ENCODE results near the gene C8G. TPM values are rescaled to one million over a fixed set of nuclear protein-coding genes. Genes with fewer than 3 reads are reported as not detected.

Gene C8G
- total RNA-seq, 2 donors from 2014 or later, result not detected

DNA sequence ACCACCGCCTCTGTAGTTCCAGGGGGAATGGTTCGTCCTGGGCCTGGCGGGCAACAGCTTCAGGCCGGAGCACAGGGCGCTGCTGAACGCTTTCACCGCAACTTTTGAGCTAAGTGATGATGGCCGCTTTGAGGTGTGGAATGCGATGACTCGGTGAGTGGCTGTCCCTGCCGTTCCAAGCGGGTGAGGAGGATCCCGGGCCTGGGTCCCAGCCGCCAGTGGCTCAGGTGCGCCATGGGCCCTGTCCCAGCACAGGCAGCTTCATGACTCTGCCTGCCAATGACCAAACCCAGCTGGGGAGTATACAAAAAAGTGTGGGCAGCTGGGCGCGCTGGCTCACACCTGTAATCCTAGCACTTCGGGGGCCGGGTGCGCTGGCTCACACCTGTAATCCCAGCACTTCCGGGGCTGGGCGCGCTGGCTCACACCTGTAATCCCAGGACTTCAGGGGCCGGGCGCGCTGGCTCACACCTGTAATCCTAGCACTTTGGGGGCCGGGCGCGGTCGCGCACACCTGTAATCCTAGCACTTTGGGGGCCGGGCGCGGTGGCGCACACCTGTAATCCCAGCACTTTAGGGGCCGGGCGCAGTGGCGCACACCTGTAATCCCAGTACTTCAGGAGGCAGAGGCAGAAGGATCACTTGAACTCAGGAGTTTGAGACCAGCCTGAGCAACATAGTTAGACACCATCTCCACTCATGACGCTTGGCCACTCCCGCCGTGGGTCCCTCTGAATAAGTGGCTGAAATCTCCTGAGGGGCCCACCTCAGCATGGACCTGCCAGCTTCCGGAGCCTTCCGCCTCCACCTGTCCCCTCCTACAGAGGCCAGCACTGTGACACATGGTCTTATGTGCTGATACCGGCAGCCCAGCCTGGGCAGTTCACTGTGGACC, 8.1 kb downstream of the C8G start:
- no peaks in the 10 kb centered on the region for H3K27me3 ChIP-seq (replicated peaks; ENCODE audit: insufficient read depth)
- 90% methylated on average over 36 of the region's 44 CpGs for WGBS
- no peak for DNase-seq (ENCODE audit: low spot score)
- H3K4me3 ChIP-seq, result no peak overlapping the region
- H3K9me3 ChIP-seq, result no peaks in the 10 kb centered on the region
- H3K4me1 ChIP-seq (replicated peaks), result no peaks in the 10 kb centered on the region
- H3K36me3 ChIP-seq, result no peaks in the 10 kb centered on the region
- no peak overlapping the region for H3K27ac ChIP-seq
- TF ChIP-seq POLR2A (IDR thresholded peaks at IDR 0.05), result no peak
- TF ChIP-seq POLR2AphosphoS5 (IDR thresholded peaks at IDR 0.05), result no peak
- TF ChIP-seq, protein P1, sequence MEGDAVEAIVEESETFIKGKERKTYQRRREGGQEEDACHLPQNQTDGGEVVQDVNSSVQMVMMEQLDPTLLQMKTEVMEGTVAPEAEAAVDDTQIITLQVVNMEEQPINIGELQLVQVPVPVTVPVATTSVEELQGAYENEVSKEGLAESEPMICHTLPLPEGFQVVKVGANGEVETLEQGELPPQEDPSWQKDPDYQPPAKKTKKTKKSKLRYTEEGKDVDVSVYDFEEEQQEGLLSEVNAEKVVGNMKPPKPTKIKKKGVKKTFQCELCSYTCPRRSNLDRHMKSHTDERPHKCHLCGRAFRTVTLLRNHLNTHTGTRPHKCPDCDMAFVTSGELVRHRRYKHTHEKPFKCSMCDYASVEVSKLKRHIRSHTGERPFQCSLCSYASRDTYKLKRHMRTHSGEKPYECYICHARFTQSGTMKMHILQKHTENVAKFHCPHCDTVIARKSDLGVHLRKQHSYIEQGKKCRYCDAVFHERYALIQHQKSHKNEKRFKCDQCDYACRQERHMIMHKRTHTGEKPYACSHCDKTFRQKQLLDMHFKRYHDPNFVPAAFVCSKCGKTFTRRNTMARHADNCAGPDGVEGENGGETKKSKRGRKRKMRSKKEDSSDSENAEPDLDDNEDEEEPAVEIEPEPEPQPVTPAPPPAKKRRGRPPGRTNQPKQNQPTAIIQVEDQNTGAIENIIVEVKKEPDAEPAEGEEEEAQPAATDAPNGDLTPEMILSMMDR (IDR thresholded peaks at IDR 0.05), result no peak
- intact Hi-C loops (cut with DNase I), result loop anchor here (5.0 kb wide), 1 partner anchor 79 kb away; the partner anchor contains the start of gene FUT7

DNA sequence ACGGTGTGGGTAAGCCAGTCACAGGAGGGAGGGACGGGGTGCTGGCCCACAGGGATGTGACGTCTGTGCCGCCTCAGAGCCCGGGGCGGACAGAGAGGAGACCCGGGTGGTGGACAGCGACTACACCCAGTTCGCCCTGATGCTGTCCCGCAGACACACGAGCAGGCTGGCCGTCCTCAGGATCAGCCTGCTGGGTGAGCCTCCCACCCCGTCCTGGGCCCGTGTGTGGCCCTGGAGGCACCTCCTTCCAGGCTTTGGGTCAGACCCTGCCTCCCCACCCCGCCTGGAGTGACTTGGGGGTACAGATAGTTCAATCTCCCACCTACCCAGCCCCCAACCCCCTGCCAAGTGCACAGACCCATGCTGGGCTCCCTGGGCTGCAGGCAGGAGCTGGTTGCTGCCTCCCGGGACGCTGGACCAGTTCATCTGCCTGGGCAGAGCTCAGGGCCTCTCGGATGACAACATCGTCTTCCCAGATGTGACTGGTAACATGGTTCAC, 8.8 kb downstream of the C8G start:
- no peak for DNase-seq (ENCODE audit: low spot score)
- 89% methylated on average over 17 of the region's 19 CpGs for WGBS
- intact Hi-C loops (cut with DNase I), result loop anchor here (5.0 kb wide), 1 partner anchor 78 kb away; the partner anchor contains the start of gene FUT7
- Histone ChIP-seq H3K4me1 (replicated peaks) (no peaks in the 10 kb centered on the region), H3K27ac (no peak overlapping the region), H3K27me3 (replicated peaks; ENCODE audit: insufficient read depth) (no peaks in the 10 kb centered on the region), H3K9me3 (no peaks in the 10 kb centered on the region), H3K4me3 (no peak overlapping the region), H3K36me3 (no peaks in the 10 kb centered on the region)
- TF ChIP-seq, protein P1 (IDR thresholded peaks at IDR 0.05), result no peak
- TF ChIP-seq POLR2AphosphoS5 (IDR thresholded peaks at IDR 0.05), result no peak

DNA sequence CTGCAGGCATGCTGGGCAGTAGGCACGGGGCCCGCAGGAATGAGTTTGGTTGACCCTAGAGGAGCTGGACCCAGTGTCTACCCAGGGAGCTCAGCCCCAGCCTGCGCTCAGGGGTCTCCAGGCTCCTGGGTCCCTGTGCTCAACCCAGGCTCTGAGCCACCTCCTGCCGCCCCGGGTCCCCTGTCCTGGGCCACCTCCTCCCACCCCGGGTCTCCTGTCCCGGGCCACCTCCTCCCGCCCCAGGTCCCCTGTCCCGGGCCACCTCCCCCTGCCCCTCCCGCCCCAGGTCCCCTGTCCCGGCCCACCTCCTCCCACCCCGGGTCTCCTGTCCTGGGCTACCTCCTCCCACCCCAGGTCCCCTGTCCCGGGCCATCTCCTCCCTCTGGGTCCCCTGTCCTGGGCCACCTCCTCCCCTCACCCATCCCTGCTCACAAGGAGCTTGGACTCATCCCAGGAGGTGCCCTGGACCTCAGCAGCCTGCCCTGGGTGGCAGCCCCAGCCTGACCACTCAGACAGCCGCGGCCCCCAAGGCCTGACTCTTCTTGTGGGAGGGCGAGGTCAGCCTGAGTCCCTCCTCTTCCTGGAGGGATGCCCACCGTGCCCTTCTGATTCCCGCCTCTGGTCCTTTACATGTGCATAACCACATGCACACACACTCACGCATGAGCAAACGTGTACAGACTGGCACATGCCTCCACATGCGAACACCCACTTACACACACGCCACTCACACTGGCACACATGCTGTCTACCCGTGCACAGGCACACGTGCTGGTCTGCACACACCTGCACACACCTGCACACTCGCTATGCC, 9.4 kb downstream of the C8G start:
- Histone ChIP-seq H3K4me1 (replicated peaks) (no peaks in the 10 kb centered on the region), H3K27ac (no peak overlapping the region), H3K9me3 (no peaks in the 10 kb centered on the region), H3K27me3 (replicated peaks; ENCODE audit: insufficient read depth) (no peaks in the 10 kb centered on the region), H3K36me3 (no peaks in the 10 kb centered on the region), H3K4me3 (no peak overlapping the region)
- DNase-seq (ENCODE audit: low spot score), result no peak
- intact Hi-C loops (cut with DNase I), result loop anchor here (5.0 kb wide), 1 partner anchor 78 kb away; the partner anchor contains the start of gene FUT7
- WGBS, result 91% methylated on average over 25 of the region's 25 CpGs
- TF ChIP-seq, protein P1 (IDR thresholded peaks at IDR 0.05), result no peak
- TF ChIP-seq POLR2AphosphoS5 (IDR thresholded peaks at IDR 0.05), result no peak

- DNase-seq (ENCODE audit: low spot score), result no peak
- no peaks in the 10 kb centered on the region for H3K27me3 ChIP-seq (replicated peaks; ENCODE audit: insufficient read depth)
- no peaks in the 10 kb centered on the region for H3K4me1 ChIP-seq (replicated peaks)
- H3K4me3 ChIP-seq, result no peak overlapping the region
- H3K36me3 ChIP-seq, result no peaks in the 10 kb centered on the region
- intact Hi-C loops (cut with DNase I), result no loop called here
- 91% methylated on average over 14 of the region's 14 CpGs for WGBS
- no peak overlapping the region for H3K27ac ChIP-seq
- TF ChIP-seq POLR2A (IDR thresholded peaks at IDR 0.05) (no peak), POLR2AphosphoS5 (IDR thresholded peaks at IDR 0.05) (no peak)
- TF ChIP-seq, protein P1 (IDR thresholded peaks at IDR 0.05), result no peak
- no peaks in the 10 kb centered on the region for H3K9me3 ChIP-seq
These were observed 10.3 kb downstream of the C8G start for GRCh38 chr9:136955202-136955942.

Data from prostate gland (tissue), 2 donors.